NCI-H1694 treated with DMSO at 0.1 percent for 48 hours (cell line): Measurements from ENCODE around the gene NME8.
A peak's percentile ranks its signal among the peaks of the same experiment; 100 is the strongest.
"Not testable (repeated sequence)": the region's sequence is repeated elsewhere in the genome, so short reads cannot be mapped to it uniquely, and the experiment has no call there.

Experiments
- DNase-seq: peaks from one replicate; lab custom pipeline; 2025; lab: John Stamatoyannopoulos, UW

NME8 gene, protein sequence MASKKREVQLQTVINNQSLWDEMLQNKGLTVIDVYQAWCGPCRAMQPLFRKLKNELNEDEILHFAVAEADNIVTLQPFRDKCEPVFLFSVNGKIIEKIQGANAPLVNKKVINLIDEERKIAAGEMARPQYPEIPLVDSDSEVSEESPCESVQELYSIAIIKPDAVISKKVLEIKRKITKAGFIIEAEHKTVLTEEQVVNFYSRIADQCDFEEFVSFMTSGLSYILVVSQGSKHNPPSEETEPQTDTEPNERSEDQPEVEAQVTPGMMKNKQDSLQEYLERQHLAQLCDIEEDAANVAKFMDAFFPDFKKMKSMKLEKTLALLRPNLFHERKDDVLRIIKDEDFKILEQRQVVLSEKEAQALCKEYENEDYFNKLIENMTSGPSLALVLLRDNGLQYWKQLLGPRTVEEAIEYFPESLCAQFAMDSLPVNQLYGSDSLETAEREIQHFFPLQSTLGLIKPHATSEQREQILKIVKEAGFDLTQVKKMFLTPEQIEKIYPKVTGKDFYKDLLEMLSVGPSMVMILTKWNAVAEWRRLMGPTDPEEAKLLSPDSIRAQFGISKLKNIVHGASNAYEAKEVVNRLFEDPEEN

DNA sequence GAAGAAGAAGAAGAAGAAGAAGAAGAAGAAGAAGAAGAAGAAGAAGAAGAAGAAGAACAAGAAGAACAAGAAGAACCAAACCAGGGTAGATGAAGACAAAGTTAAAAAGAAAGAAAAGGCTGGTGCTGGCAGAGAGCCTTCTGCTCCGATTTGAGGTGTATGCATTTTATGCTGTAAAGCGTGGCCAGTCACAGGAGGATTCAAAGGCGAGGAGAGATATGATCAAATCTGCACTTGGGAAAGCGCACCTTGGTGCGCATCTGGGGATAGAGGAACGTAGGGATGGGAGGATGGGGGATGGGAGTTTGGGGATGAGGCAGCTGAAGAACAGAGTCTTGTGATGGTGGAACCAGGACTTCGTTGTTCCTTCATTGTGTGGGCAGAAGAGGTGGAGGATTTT is at the start of gene NME8:
TSS of gene NME8 (plus strand) at position 301 of the 400 bp plus-strand sequence. CDS start 1,670 bp downstream, outside the sequence.
- no peak for DNase-seq

DNA sequence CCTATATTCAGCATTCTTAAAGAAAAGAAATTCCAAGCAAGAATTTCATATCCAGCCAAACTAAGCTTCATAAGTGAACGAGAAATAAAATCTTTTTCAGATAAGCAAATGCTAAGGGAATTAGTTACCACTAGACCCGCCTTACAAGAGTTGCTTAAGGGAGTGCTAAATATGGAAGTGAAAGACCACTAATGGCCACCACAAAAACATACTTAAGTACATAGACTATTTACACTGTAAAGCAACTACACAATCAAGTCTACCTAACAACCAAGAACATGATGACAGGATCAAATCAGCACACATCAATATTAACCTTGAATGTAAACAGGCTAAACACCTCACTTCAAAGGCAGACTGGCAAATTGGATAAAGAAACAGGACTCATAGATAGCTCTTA is 42.2 kb upstream of the NME8 start:
- DNase-seq = no peak

DNA sequence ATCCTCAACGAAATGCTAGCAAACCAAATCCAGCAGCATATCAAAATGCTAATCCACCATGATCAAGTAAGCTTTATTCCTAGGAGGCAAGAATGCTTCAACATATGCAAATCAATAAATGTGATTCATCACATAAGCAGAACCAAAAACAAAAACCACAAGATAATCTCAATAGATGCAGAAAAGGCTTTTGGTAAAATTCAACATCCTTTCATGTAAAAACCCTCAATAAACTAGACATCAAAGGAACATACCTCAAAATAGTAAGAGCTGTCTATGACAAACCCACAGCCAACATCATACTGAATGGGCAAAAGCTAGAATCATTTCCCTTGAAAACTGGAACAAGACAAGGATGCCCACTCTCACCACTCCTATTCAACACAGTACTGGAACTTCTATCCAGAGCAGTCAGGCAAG is 36.2 kb upstream of the NME8 start:
- DNase-seq = not testable (repeated sequence)

DNA sequence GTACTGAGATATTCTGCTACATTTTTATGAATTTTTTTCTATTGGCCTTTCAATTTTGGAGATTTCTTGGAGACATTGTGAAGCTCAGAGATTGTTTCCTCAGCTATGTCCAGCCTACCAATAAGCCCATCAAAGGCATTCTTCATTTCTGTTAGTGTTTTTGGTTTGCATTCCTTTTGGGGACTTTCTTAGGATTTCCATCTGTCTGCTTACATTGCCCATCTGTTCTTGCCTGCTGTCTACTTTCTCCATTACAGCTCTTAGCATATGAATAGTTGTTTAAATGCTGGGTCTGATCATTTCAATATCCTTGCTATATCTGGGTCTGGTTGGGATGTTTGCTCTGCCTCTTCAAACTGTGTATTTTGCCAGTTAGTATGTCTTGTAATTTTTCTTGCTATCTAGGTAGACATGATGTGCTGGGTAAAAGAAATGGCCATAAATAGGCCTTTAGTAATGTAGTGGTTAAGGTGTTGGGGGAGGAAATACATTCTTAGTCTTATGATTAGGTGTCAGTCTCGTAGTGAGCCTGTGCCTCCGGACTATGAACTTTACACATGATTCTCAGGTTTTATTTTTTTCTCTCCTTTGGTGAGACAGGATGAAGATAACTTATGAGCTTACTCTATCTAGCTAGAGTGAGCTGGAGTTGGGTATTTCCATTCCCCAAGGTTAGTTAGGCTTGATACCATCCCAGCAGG is 32.6 kb upstream of the NME8 start:
- peak; percentile 19 for DNase-seq

GRCh38 chr7:37816922-37817590 is 31.3 kb upstream of the NME8 start:
- DNase-seq = no peak

GRCh38 chr7:37817591-37817960 is 30.8 kb upstream of the NME8 start:
- no peak for DNase-seq

- no peak for DNase-seq
Observed at GRCh38 chr7:37817996-37818720, 30.2 kb upstream of the NME8 start.

- DNase-seq = no peak
Observed at GRCh38 chr7:37820708-37821468, 27.5 kb upstream of the NME8 start.

DNA sequence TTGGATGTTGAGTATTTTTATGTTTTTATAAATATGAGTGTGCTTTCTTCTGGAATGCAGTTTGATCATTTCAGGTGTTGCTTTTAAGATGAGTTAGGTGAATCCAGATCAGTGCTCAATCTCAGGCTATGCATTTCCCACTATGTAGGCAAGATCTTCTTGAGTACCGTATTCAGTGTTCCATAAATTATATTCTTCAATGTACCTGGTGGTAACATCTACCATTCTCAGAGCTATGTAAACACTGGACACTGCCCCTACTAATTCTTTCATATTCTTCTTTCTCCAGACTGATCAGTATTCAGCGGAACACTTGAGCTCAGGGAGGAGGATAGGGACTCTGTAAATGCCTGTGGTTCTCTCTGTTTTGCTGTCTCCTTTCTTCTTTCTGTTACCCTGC is 25.5 kb upstream of the NME8 start:
- DNase-seq = no peak

DNA sequence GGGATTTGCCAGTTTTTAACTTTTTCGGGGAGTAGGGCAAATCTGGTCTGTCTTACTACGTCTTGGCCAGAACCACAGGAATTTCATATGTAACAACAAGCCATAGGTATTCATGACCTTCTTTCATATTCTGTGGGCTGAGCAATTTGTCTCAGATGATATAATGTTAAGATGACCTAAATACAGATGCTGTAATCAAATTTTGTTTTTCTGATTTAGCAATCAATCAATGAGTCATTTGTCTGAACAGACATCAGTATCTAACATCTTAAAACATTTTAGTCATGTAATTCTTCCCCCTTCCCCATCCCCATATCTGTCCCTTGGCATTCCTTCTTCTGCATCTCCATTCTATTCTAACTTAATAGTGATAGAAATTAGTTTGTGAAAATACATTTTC is 24.8 kb upstream of the NME8 start:
- DNase-seq = no peak

DNA sequence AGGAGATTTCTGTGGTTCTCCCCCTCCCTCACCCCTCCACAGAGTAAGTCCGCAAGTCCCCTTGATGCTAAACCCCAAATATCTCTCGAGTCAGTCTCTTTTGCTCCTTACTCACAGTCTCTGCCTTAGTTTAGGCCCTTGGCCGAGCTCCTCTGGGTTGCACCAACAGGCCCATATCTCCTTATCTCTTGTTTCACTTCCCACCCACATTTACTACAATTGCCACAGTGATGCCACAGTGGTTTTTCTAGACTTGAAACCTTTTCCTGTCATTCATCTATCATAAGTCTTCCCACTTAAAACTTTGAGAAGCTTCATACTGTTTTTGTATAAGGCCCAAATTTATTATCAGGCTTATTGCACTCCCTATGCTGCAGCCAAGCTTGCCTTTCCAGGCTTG is 23.4 kb upstream of the NME8 start:
- no peak for DNase-seq

- no peak for DNase-seq
Observed at GRCh38 chr7:37826825-37827224, 21.6 kb upstream of the NME8 start.

- DNase-seq = no peak
Observed at GRCh38 chr7:37831244-37831643, 17.2 kb upstream of the NME8 start.

GRCh38 chr7:37832194-37832593 is 16.2 kb upstream of the NME8 start:
- peak; percentile 40 for DNase-seq

DNA sequence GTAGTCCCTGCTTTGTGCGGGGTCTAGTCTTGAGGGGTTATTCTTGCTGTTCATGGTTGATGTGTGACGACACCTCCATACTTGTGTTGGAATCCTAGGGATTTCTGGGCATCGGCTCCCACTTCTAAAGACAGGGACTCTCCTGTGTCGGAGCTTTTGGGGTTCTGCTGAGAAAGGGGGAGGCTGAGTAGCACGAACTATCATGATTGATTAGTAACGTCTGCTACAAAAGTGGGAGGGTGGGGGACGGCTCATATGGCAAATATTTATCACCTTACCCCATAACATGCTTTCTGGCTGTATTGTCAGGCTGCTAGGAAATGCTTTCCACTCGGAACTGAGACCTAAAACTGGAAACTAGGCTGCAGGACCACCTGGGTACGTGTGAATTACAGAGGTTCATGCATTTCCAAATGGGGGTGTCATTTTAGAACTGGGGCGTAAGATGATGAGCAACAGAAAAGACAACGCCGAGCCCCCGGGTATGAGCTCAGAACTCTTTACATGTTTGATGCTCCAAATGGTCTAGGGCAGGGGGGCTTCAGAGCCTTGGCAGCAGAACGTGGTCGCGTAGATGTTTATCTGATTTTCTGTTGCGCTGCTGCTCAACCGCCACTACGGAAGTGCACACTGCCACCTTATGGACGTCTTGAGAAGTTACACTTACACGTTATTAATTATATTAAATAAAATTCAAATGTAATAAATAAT is 15.1 kb upstream of the NME8 start:
- DNase-seq = peak; percentile 79

GRCh38 chr7:37833818-37834146 is 14.6 kb upstream of the NME8 start:
- DNase-seq = no peak

DNA sequence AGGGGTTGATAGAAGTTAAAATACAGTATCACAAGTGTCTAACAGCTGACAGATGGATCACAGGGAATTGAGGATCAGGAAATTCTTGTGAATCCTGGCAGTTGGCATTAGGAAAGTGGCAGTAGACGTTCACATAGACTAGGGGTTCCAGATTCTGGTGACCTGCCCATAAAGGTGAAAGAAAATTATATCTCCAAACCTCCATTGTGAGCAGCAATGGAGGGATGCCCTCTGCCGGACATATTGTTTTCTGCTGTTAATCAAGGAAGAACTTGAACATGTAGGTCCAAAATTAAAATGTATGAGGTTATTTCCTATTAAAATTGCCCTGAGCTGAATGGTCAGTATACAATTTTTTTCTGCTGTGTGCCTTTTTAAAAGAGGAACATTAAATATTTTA is 5.1 kb downstream of the NME8 start:
- no peak for DNase-seq

GRCh38 chr7:37882086-37882485 is 33.7 kb downstream of the NME8 start:
- no peak for DNase-seq

GRCh38 chr7:37893359-37893758 is 45.0 kb downstream of the NME8 start:
- DNase-seq = no peak

DNA sequence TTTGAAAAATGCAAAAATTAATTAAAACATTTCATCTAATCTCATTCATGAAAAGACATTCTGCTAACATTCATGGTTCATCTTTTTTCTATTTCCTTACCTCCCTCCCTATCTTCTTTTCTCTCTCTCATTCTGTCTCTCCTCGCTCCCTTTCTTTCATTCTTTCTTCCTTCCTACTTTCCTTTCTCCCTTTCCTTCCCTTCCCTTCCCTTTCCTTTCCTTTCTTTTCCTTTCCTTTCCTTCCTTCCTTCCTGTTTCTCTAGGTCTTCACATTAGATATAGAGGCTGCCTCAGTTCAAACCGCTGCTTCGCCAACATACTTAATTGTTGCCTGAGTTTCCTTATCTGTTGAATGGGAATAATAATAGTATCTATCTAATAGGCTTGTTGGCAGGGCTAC is 46.3 kb downstream of the NME8 start:
- no peak for DNase-seq
